Measurements from ENCODE around the gene MLLT10. TPM values are rescaled to one million over a fixed set of nuclear protein-coding genes. Genes with fewer than 3 reads are reported as not detected.

Gene MLLT10
- total and polyA plus RNA-seq, 9 of the 15 experiments (the other 6 are each of a cell fraction or from before 2014, with no cell fraction given) = 18.8 to 81.4 (median 64.2) TPM

GRCh38 chr10:21530641-21531040 lies 3.4 kb upstream of the MLLT10 start (continued):
- TF ChIP-seq ZBTB40 (IDR thresholded peaks at IDR 0.05) (peak; percentile 19; the same call in 1 of the 2 replicates), ZBTB40 (CRISPR knock-in tag; IDR thresholded peaks at IDR 0.05) (no peak), PTTG1 (tag; IDR thresholded peaks at IDR 0.05; ENCODE audit: low read depth) (no peak)
